CD4-positive, alpha-beta T cell treated with Interleukin-15 for 4 hours (primary cell): ENCODE measurements around the gene P3H2.

Experiments
- DNase-seq: peaks from one replicate; pipeline ENCODE4 v3.0.0-alpha.2; 2020; ENCODE audit warnings: low spot score

Gene P3H2

GRCh38 chr3:190124067-190124466 lies 3.4 kb upstream of the P3H2 start:
- no peak for DNase-seq

DNA sequence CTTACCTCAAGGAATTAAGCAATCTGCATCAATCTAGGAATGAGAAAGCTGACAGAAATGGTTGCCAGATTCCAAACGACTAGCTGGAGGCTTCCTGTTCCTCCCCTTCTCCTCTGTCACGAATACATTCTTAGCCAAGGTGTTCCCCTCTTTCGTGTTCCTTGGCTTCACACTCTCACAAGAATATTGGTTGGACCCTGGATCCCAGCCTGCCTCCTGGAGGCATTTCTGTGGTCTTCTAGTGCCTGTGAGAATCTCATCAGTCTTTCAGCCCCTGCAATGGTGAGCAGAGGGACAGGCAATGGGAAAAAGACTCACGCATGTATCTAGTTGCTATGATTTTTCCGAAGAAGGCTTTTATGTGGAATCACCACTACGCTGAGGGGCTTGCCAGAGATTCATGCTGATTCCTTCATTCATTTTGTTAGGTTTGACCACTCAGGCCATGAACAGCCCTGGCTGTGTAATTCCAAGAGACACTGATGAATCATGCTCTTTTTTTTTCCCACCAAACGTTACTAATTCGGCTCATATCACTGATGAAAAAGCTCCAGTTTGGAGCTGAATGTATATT lies 1.6 kb upstream of the P3H2 start:
- DNase-seq, result no peak

DNA sequence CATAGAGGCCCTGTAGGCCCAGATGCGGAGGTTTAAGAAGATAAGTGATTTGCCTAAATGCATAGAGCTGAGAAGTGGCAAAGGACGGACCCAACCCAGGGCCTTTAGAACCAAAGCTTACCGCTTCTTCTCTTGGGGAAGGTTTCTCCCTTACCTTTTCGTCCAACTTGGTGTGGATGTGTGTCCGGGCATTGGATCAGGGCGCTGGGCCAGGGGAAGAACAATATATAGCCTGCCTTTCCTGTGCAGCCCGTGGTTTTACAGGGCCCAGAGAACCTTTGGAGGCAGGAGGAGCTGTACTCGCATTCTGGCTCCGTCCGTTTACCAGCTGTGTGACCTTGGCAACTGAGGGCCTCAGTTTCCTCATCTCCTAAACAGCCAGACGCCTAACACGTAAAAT lies 686 bp upstream of the P3H2 start:
- no peak for DNase-seq

GRCh38 chr3:190121061-190121377 lies 322 bp upstream of the P3H2 start:
- DNase-seq, result no peak

DNA sequence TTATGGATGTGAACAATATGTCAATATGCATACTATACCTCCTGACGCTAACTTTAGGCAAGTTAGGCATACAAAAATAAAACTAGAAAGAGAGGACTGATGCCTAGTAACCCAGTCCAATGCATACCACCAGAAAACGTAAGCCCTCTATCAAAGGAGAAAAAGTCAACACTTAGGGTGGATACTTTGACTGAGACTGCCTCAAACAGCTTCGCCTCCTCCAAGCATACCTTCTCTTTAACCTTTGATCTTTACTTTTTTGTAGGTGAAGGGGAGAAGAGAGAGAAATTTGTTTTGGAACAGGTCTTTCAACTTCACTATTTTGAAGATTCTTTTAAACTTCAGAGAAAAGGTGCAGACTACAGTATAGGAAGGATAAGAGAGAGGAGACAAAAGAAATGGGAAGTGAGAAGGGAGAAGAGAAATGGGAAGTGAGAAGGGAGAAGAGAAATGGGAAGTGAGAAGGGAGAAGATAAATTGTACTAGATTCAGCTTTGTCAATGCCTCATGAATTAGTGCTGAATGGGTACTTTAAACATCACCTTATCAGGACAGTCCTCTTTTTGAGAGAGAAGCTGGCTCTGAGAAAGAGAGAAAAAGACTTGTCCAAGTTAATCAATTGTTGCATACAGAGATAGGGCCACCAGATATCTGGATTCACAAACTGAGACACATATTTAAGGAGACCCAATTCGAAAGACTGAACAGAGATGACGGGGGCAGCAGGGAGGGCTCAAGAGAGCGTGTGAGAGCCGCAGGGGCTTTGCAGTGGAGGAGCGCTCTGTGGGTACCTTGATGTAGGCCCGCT lies 1.0 kb downstream of the P3H2 start:
- no peak for DNase-seq

- DNase-seq, result no peak
These were observed 2.3 kb downstream of the P3H2 start for GRCh38 chr3:190118438-190118837.

- no peak for DNase-seq
These were observed 2.7 kb downstream of the P3H2 start for GRCh38 chr3:190117981-190118380.

DNA sequence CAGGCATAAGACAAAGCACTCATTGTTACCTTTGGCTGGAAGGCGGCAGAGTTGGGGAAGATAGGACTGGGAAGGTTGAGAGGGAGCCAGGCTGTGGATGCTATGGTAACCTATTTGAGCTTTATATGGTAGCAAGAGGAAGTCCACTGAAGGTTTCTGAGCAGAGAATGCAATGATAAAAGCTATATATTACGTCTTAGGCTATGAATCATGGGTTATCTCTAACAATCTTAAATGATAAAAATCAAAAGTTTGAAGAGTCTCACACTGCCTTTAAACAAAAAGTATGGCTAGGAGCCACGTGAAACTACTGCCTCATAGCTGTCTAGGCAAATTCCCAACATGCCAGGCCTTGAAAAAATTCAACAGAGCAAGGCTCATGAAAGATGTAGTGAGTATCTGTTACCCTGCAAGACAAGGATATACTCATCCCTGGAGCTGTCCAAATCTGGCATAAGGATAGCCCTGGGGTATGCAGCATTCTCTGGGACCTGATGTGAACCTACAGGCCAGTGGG lies 4.1 kb downstream of the P3H2 start:
- no peak for DNase-seq

GRCh38 chr3:190110826-190111225 lies 9.9 kb downstream of the P3H2 start:
- DNase-seq, result no peak

DNA sequence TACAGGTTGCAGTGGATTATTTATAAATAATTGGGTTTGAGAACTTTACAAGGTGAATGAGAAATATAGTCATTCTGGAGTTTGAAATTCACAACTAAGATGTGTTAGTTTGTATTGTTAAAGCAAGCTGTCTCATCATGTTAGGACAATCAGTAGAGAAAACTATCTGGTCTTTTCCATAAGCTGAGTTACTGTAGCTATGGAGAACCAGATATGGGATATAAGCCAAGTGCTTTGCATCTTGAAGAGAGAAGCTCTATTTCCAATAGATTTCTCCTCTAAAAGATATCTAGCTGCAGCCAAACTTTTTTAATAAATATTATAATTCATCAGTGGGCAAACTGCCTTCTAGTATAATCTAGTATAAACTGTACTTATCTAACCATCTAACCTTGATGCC lies 11.3 kb downstream of the P3H2 start:
- no peak for DNase-seq

- no peak for DNase-seq
These were observed 11.9 kb downstream of the P3H2 start for GRCh38 chr3:190108804-190109203.

DNA sequence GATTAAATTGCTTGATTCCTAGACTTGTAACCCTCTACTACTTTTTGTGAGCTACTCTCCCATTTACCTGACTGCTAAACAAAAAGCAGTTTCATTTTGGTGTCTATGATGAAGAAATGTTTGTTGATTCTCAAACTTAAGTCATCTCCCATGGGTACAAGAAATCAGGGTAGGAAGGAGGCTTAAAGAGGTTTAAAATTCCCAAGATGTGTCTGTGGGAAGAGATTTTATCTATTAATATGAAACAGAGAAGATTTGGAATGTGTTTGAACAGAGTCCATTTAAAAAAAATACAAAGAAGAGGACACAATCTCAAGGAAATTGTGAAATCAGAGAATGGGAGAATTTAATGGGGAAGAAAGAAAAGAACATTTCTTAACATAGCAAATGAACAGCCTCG lies 14.8 kb downstream of the P3H2 start:
- DNase-seq, result no peak

GRCh38 chr3:190101320-190102011 lies 19.2 kb downstream of the P3H2 start:
- DNase-seq, result no peak

DNA sequence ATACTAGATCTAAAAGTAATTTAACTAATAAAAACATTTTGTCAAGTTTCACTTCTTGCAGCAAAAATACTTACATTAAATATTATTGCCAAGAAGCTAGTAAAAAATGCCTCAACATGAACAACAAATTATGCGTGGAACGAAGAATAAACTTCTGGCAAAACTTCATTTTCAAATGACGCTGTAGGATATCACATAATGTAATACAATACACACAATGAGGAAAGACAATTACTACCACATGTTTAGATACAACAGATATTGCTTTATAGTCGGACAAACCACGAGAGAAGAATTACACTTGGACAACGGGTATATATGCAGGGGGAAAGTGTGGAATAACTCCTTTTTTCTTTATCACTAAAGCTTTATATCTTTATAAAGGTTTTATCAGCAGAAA lies 21.6 kb downstream of the P3H2 start:
- DNase-seq, result no peak

- DNase-seq, result no peak
These were observed 23.1 kb downstream of the P3H2 start for GRCh38 chr3:190097617-190098016.

DNA sequence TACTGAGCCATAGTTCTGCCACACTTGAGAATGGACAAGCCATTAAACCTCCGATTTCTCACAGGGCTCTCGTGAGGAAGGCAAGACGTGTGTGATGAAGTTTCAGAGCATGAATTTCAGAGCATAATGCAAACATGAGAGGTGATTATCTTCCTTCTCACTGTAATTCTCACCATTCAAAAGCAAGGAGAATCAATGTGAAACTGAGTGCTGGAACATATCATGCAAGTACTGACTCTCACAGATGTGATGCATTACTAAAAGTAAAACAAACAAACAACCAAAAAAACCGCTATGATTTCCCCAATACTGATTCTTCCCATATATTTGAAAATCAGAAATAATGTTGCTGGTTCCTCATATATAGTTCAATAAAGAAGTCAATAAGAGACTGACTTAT lies 23.7 kb downstream of the P3H2 start:
- no peak for DNase-seq

DNA sequence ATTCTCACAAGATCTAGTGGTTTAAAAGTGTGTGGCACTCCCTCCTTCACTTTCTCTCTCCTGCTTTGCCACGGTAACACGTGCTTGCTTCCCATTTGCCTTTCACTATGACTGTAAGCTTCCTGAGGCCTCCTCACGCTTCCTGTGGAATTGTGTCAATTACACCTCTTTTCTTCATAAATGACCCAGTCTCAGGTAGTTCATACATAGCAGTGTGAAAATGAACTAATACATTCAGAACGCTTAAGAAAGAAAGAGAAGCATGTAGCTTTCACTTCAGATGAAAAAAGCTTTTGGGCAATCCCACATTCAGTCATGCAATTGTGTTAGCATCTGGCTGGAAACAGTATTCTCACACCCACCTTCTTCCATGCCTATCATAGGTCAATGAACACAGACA lies 24.4 kb downstream of the P3H2 start:
- no peak for DNase-seq

DNA sequence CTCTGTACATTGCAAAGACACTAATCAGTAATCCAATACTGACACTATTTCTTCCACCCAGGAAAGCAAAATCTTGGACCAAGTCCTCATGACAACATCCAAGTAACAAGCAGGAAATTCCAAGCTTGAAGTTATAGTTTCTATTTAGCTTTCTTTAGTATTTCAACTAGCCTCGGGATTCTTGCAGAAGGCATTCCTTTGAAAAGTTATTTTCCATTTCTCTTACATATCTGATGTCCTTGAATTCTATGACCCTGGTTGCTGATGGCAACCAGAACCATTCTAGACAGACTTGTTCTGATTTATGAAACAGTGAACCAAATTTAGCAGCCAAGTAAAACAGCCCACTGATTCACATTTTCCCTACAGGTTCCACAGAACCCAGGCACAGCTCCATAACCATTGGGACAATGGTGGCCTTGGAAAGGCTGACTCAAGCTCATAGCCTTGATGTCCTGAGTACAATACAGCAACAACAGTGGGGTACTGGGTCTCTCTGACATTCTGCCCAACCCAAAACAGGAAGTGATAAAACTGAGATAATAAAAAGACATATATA lies 26.5 kb downstream of the P3H2 start:
- no peak for DNase-seq

GRCh38 chr3:190092250-190092649 lies 28.4 kb downstream of the P3H2 start:
- no peak for DNase-seq

GRCh38 chr3:190089711-190090110 lies 31.0 kb downstream of the P3H2 start:
- no peak for DNase-seq

GRCh38 chr3:190088890-190089289 lies 31.8 kb downstream of the P3H2 start:
- DNase-seq, result no peak

DNA sequence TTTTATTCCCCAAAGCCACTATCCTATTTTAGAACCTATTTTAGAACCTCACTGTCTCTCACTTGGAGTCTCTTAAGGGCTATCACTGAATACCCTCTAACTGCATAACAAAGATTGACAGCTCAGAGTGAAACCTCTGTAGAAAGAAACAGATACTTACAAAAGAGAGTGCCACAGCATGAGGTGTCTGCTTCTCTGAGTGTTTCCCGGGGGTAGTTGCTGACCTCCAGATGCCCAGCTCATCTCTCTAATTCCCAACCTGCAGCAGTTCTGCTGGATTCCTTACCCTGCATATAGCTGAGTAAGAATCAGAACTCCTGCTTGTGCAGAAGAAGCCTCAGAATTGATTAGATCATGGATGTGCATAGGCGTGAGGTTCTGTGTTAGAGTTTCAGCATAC lies 34.5 kb downstream of the P3H2 start:
- no peak for DNase-seq

DNA sequence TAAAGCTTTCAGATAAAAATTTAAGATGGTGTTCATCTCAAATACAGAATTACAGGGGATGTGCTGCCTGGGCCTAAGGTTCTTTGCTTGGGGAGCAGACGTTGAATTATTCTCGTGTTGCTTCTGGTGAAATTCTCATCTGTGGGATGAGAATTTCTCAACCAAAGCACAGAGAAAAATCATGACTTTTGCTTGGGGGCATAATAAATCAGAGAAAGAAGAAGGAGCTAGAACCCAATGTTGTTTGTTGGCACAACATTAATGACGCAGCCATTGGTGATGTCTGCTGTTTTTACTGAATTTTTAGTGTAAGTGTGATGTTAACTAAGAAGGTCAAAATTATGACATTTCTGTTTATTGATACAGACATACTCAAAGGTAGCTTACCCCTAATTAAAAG lies 35.7 kb downstream of the P3H2 start:
- no peak for DNase-seq
